SU-DHL-6 (cell line): ENCODE results near the gene WNT10A.
A peak's percentile ranks its signal among the peaks of the same experiment; 100 is the strongest.

Source experiments
- H2AFZ ChIP-seq: fragments of 200-600 bp; sonication (generic); 2 replicates; pipeline ENCODE4 v1.6.1; 2014; ENCODE audit warnings: low read depth, mild to moderate bottlenecking, moderate library complexity, mixed read lengths, antibody characterized with exemption, low read length; ENCODE audit not compliant: severe bottlenecking
- H3F3A ChIP-seq: fragments of 200-600 bp; shearing (Covaris generic); 2 replicates; pipeline ENCODE4 v1.6.0; 2016; ENCODE audit warnings: antibody characterized with exemption, mild to moderate bottlenecking; ENCODE audit not compliant: insufficient read depth
- H3K27ac ChIP-seq: fragments of 200-600 bp; sonication (generic); 2 replicates; pipeline ENCODE4 v1.5.1; 2016; ENCODE audit warnings: low read depth, mild to moderate bottlenecking, low read length, moderate library complexity, mixed read lengths
- H3K27me3 ChIP-seq: fragments of 200-600 bp; sonication (generic), shearing (Covaris generic); 2 replicates; pipeline ENCODE4 v1.6.0; 2014; ENCODE audit warnings: mild to moderate bottlenecking, low read length
- H3K36me3 ChIP-seq: fragments of 200-600 bp; sonication (generic); 2 replicates; pipeline ENCODE4 v1.6.1; 2014; ENCODE audit warnings: mild to moderate bottlenecking, low read length, mixed read lengths
- H3K4me2 ChIP-seq: fragments of 300-600, 200-600 bp; shearing (Covaris generic), sonication (generic); 2 replicates; pipeline ENCODE4 v1.6.0; 2014; ENCODE audit warnings: low read length, low read depth, mild to moderate bottlenecking; ENCODE audit not compliant: poor library complexity, severe bottlenecking
- H3K4me3 ChIP-seq: fragments of 200-600 bp; sonication (generic); 2 replicates; pipeline ENCODE4 v1.5.1; 2014; ENCODE audit warnings: antibody characterized with exemption, low read length, mild to moderate bottlenecking, mixed read lengths; ENCODE audit not compliant: insufficient read depth, poor library complexity, severe bottlenecking
- H3K79me2 ChIP-seq: fragments of 200-600 bp; sonication (generic); 2 replicates; pipeline ENCODE4 v1.6.1; 2014; ENCODE audit warnings: mild to moderate bottlenecking, low read length, moderate library complexity; ENCODE audit not compliant: insufficient read depth
- H3K9ac ChIP-seq: fragments of 200-600 bp; sonication (generic); 2 replicates; pipeline ENCODE4 v1.7.0; 2014; ENCODE audit warnings: mild to moderate bottlenecking, low read length
- H3K9me2 ChIP-seq: fragments of 200-600 bp; sonication (generic); replicated peaks from 2 replicates; pipeline ENCODE4 v1.6.1; 2014; ENCODE audit warnings: low read length; ENCODE audit not compliant: insufficient read depth
- H3K9me3 ChIP-seq: fragments of 200-600 bp; sonication (generic); 2 replicates; pipeline ENCODE4 v1.6.1; 2014; ENCODE audit warnings: low read length, mixed read lengths; ENCODE audit not compliant: insufficient read depth
- H4K20me1 ChIP-seq: fragments of 200-600 bp; sonication (generic); 2 replicates; pipeline ENCODE4 v1.6.1; 2014; ENCODE audit warnings: low read depth, mild to moderate bottlenecking, antibody characterized with exemption, low read length, moderate library complexity, mixed read lengths
- CTCF ChIP-seq: fragments of 200-600 bp; sonication (generic); IDR thresholded peaks from one replicate; pipeline ENCODE4 v1.5.1; 2017; ENCODE audit warnings: antibody characterized with exemption, mild to moderate bottlenecking, low read length, moderate library complexity; ENCODE audit not compliant: insufficient read depth, poor library complexity, severe bottlenecking
- EZH2phosphoT487 ChIP-seq: fragments of 200-600 bp; sonication (generic), shearing (Covaris generic); conservative IDR thresholded peaks from 2 replicates; pipeline ENCODE4 v1.6.1; 2018; ENCODE audit warnings: mild to moderate bottlenecking, antibody characterized with exemption, low read length, moderate library complexity, mixed read lengths

Gene WNT10A

DNA sequence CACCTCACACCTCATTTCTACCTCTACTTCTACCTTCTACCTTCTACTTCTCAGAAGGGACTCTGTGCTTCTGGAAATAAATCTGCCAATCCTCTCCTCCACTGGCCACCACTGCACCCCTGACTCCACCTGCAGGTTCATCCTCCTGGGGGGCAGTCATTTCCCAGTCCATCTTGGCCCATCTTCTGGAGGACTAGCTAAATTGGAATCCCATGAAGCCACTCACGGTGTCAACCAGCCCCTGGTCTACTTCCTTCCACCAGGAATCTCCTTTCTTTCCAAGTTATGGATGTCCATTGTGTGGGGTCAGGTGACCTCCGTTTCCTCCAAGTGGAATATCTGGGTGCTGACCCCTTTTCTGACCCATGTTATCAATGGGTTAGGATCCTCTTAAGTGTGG is 3.9 kb downstream of the WNT10A start:
- Histone ChIP-seq H3K9me2 (no peaks in the 10 kb centered on the region), H3K27me3 (no peaks in the 10 kb centered on the region), H4K20me1 (no peaks in the 10 kb centered on the region), H3K9ac (peak overlapping the region; percentile 91), H2AFZ (no peak overlapping the region), H3K27ac (peak overlapping the region; percentile 95), H3K79me2 (peaks cover 32% of the 10 kb centered on the region; the same call in 1 of the 2 replicates), H3K4me3 (peak overlapping the region; percentile 62), H3K36me3 (no peaks in the 10 kb centered on the region), H3K4me2 (peak overlapping the region; percentile 91), H3F3A (peaks cover 59% of the 10 kb centered on the region), H3K9me3 (no peaks in the 10 kb centered on the region)
- TF ChIP-seq CTCF = no peak
- TF ChIP-seq EZH2phosphoT487 = no peak

GRCh38 chr2:218885981-218886947 is 5.6 kb downstream of the WNT10A start:
- peaks cover 60% of the 10 kb centered on the region for H3F3A ChIP-seq
- H3K27me3 ChIP-seq = no peaks in the 10 kb centered on the region
- H3K9me3 ChIP-seq = no peaks in the 10 kb centered on the region
- H3K79me2 ChIP-seq = peaks cover 26% of the 10 kb centered on the region; the same call in 1 of the 2 replicates
- H3K27ac ChIP-seq = peak overlapping the region; percentile 95
- no peaks in the 10 kb centered on the region for H3K36me3 ChIP-seq
- H4K20me1 ChIP-seq = no peaks in the 10 kb centered on the region
- H3K4me2 ChIP-seq = peak overlapping the region; percentile 91
- H3K9ac ChIP-seq = peak overlapping the region; percentile 91
- no peak overlapping the region for H2AFZ ChIP-seq
- H3K9me2 ChIP-seq = no peaks in the 10 kb centered on the region
- no peak overlapping the region for H3K4me3 ChIP-seq
- TF ChIP-seq EZH2phosphoT487 (no peak), CTCF (no peak)

- H3K9me3 ChIP-seq = no peaks in the 10 kb centered on the region
- H3K79me2 ChIP-seq = peaks cover 18% of the 10 kb centered on the region; the same call in 1 of the 2 replicates
- H3K9me2 ChIP-seq = no peaks in the 10 kb centered on the region
- H2AFZ ChIP-seq = no peak overlapping the region
- peak overlapping the region; percentile 29 for H3K4me2 ChIP-seq
- no peak overlapping the region for H3K4me3 ChIP-seq
- H4K20me1 ChIP-seq = no peaks in the 10 kb centered on the region
- H3F3A ChIP-seq = peaks cover 60% of the 10 kb centered on the region
- H3K27me3 ChIP-seq = no peaks in the 10 kb centered on the region
- peak overlapping the region; percentile 38; the same call in 1 of the 2 replicates for H3K9ac ChIP-seq
- H3K27ac ChIP-seq = peak overlapping the region; percentile 95
- no peaks in the 10 kb centered on the region for H3K36me3 ChIP-seq
- TF ChIP-seq EZH2phosphoT487 (no peak), CTCF (no peak)
Observed at GRCh38 chr2:218887079-218887478, 6.4 kb downstream of the WNT10A start.
